SK-N-SH (cell line): Measurements from ENCODE around the gene TPBG.

ENCODE experiments used
- CTCF ChIP-seq: fragments of 200-600 bp; sonication (generic); IDR thresholded peaks from 2 replicates; pipeline ENCODE4 v1.6.1; 2017; ENCODE audit warnings: antibody characterized with exemption, mild to moderate bottlenecking, moderate library complexity
- EP300 ChIP-seq, 2 experiments: IDR thresholded peaks; 2 replicates each; pipeline versions ENCODE4 v1.4.0 to v1.6.1; 2012; ENCODE audit warnings: borderline replicate concordance in 1 of 2, low read depth in 1 of 2, low read length in 1 of 2
- EZH2phosphoT487 ChIP-seq: fragments of 200-600 bp; sonication (generic); IDR thresholded peaks from 2 replicates; pipeline ENCODE4 v1.6.1; 2017; ENCODE audit warnings: low read depth, mixed run types, mild to moderate bottlenecking, antibody characterized with exemption, moderate library complexity, borderline replicate concordance
- MAX ChIP-seq: IDR thresholded peaks from 2 replicates; pipeline ENCODE4 v1.4.0; 2012; ENCODE audit warnings: low read depth
- MXI1 ChIP-seq: IDR thresholded peaks from 2 replicates; pipeline ENCODE4 v1.6.1; 2012; ENCODE audit warnings: mild to moderate bottlenecking, low read depth, low read length, improper control_type of control experiment
- RCOR1 ChIP-seq: fragments of 150-350 bp; IDR thresholded peaks from 2 replicates; pipeline ENCODE4 v1.6.1; 2017; ENCODE audit warnings: antibody characterized with exemption, low read length
- RFX5 ChIP-seq: IDR thresholded peaks from 2 replicates; pipeline ENCODE4 v1.6.1; 2012; ENCODE audit warnings: mild to moderate bottlenecking, improper control_type of control experiment, low read length
- SMC3 ChIP-seq: IDR thresholded peaks from 2 replicates; pipeline ENCODE4 v1.6.1; 2012; ENCODE audit warnings: low read depth, low read length, improper control_type of control experiment
- TAF1 ChIP-seq: IDR thresholded peaks from 2 replicates; pipeline ENCODE4 v1.6.1; 2012; ENCODE audit warnings: low read depth, mild to moderate bottlenecking, low read length, moderate library complexity, borderline replicate concordance
- USF2 ChIP-seq: fragments of 150-350 bp; IDR thresholded peaks from 2 replicates; pipeline ENCODE4 v1.6.1; 2017; ENCODE audit warnings: antibody characterized with exemption, low read length, low read depth, borderline replicate concordance
- YY1 ChIP-seq: IDR thresholded peaks from 2 replicates; pipeline ENCODE4 v1.4.0; 2012; ENCODE audit warnings: low read depth, mild to moderate bottlenecking

GRCh38 chr6:82413868-82414267 is 50.3 kb downstream of the TPBG start:
- no peak for TF ChIP-seq CTCF
- no peak for TF ChIP-seq USF2
- TF ChIP-seq RFX5 = no peak
- TF ChIP-seq RCOR1 = no peak
- no peak for TF ChIP-seq EZH2phosphoT487
- TF ChIP-seq MAX = no peak
- no peak for TF ChIP-seq YY1
- TF ChIP-seq SMC3 = no peak
- no peak for TF ChIP-seq TAF1
- TF ChIP-seq EP300 (IDR thresholded peaks at IDR 0.05; ENCODE audit: borderline replicate concordance in 1 of 2, low read depth in 1 of 2, low read length in 1 of 2) = no peak
- no peak for TF ChIP-seq MXI1
